WI38 (cell line): ENCODE data around the gene CCDC34.

Experiments used
- H3K4me3 ChIP-seq: 2 replicates; pipeline ENCODE4 v1.5.1; 2011; ENCODE audit warnings: low read depth, mild to moderate bottlenecking, control low read depth, low read length
- TF ChIP-seq, protein P1 (sequence below): IDR thresholded peaks from 2 replicates; pipeline ENCODE4 v1.5.1; 2012; ENCODE audit warnings: low read depth, mild to moderate bottlenecking, control low read depth, low read length

The CCDC34 gene

GRCh38 chr11:27363576-27364117 is 632 bp upstream of the CCDC34 start:
- peak overlapping the region; percentile 84 for H3K4me3 ChIP-seq
- TF ChIP-seq, protein P1, sequence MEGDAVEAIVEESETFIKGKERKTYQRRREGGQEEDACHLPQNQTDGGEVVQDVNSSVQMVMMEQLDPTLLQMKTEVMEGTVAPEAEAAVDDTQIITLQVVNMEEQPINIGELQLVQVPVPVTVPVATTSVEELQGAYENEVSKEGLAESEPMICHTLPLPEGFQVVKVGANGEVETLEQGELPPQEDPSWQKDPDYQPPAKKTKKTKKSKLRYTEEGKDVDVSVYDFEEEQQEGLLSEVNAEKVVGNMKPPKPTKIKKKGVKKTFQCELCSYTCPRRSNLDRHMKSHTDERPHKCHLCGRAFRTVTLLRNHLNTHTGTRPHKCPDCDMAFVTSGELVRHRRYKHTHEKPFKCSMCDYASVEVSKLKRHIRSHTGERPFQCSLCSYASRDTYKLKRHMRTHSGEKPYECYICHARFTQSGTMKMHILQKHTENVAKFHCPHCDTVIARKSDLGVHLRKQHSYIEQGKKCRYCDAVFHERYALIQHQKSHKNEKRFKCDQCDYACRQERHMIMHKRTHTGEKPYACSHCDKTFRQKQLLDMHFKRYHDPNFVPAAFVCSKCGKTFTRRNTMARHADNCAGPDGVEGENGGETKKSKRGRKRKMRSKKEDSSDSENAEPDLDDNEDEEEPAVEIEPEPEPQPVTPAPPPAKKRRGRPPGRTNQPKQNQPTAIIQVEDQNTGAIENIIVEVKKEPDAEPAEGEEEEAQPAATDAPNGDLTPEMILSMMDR, result no peak

DNA sequence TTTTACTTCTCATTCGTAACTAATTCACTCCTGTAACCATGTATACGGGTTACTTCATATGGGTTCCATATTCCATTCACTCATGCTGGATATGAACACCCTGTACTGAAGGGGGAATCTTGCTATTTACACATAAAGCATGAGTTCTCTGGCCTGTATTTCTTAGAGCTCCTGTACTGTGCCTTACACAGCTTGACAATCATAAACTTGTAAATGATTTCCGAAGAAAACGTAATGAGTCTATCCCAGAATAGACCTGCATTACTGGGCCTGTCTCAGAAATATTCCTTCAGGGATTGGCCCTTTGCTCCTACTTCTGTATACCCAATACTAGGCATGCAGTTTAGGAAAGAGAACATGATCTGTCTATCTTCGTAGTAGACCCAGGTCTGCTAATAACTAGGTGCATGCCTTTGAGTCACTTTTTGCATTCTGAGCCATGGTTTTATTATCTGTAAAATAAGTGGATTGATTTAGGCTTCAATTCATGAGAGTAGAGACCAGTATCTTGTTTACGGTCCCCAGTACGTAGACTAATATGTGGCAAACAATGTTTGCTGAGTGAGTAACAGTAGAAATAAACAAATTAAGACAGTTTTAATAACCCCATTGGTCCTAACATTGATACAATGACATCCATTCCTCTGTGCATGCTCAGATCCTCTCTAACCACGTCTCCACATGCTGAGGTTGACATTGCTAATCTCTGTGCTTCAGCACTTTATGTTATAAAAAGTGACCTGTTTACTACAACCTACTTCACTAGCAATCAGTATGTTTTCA is 1.2 kb downstream of the CCDC34 start:
- H3K4me3 ChIP-seq, result peak overlapping the region; percentile 84
- TF ChIP-seq, protein P1, result no peak

GRCh38 chr11:27358296-27358695 is 4.7 kb downstream of the CCDC34 start:
- H3K4me3 ChIP-seq, result no peak overlapping the region
- TF ChIP-seq, protein P1, result no peak

DNA sequence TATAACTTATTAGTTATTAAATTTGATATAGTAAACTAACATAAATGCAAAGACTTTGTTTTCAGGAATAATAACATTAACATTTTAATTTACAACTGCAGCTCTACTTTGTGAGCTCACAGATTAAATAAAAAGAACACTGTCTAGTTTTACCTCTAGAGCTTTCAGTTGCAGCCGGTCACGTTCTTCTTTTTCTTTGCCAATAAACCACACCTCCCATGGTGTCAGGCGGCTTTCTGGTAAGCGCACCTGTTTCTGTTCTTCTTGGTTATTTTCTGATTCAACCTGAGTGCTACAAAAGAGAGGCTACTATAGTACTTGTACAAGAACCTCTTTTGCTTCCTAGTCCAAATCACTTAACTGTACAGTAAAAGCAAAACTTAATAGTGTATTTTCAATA is 5.8 kb downstream of the CCDC34 start:
- TF ChIP-seq, protein P1, result no peak

GRCh38 chr11:27356624-27357222 is 6.3 kb downstream of the CCDC34 start:
- no peak overlapping the region for H3K4me3 ChIP-seq
- TF ChIP-seq, protein P1, result no peak

More for the DNA sequence above, 5.8 kb downstream of the CCDC34 start:
- no peak overlapping the region for H3K4me3 ChIP-seq

DNA sequence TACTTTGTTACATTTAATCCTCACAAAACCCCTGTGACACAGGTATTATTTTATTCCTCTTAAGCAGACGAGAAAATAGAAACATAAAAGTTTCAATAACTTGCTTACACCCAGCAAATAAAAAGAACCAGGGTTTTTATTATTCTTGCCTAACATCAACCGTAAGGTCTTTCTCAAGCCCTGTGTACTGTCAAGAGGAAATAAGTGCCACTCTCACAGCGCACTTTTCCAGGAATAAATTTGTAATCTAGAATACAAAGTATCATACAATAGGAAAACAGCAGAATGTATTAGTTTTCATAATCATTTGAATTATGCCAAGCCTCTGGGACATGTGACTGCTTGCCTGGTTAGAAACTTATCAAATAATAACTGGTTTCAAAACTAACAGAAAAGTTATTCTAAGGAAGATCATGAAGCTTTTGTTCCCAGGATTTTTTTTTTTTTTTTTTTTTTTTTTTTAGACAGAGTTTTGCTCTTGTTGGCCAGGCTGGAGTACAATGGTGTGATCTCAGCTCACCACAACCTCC is 7.4 kb downstream of the CCDC34 start:
- TF ChIP-seq, protein P1, result no peak
- H3K4me3 ChIP-seq, result no peak overlapping the region
